Subcutaneous adipose tissue (tissue), 4 donors: ENCODE results near the gene TBL2. TPM values are rescaled to one million over a fixed set of nuclear protein-coding genes. Genes with fewer than 3 reads are reported as not detected.

Experiments
- total RNA-seq, 4 donors: library from RNA; depleted of rRNA; stranded (reverse); fragments of >200 nt; gene quantifications; one replicate each; pipeline ENCODE4 v1.1.0, GENCODE V29; 2016
- TF ChIP-seq, protein P1 (sequence below): fragments of 450-650 bp; IDR thresholded peaks from one replicate; pipeline ENCODE4 v1.5.1; 2016; ENCODE audit warnings: low read depth, mild to moderate bottlenecking, control low read depth, antibody characterized with exemption, moderate library complexity

Gene TBL2
- total RNA-seq, 4 donors from 2014 or later = 32.3 to 43.0 (median 37.1) TPM

- TF ChIP-seq, protein P1, sequence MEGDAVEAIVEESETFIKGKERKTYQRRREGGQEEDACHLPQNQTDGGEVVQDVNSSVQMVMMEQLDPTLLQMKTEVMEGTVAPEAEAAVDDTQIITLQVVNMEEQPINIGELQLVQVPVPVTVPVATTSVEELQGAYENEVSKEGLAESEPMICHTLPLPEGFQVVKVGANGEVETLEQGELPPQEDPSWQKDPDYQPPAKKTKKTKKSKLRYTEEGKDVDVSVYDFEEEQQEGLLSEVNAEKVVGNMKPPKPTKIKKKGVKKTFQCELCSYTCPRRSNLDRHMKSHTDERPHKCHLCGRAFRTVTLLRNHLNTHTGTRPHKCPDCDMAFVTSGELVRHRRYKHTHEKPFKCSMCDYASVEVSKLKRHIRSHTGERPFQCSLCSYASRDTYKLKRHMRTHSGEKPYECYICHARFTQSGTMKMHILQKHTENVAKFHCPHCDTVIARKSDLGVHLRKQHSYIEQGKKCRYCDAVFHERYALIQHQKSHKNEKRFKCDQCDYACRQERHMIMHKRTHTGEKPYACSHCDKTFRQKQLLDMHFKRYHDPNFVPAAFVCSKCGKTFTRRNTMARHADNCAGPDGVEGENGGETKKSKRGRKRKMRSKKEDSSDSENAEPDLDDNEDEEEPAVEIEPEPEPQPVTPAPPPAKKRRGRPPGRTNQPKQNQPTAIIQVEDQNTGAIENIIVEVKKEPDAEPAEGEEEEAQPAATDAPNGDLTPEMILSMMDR = no peak
Measured at GRCh38 chr7:73610105-73610504, 31.7 kb upstream of the TBL2 start.

GRCh38 chr7:73606801-73607691, 28.7 kb upstream of the TBL2 start:
- TF ChIP-seq, protein P1 = no peak

DNA sequence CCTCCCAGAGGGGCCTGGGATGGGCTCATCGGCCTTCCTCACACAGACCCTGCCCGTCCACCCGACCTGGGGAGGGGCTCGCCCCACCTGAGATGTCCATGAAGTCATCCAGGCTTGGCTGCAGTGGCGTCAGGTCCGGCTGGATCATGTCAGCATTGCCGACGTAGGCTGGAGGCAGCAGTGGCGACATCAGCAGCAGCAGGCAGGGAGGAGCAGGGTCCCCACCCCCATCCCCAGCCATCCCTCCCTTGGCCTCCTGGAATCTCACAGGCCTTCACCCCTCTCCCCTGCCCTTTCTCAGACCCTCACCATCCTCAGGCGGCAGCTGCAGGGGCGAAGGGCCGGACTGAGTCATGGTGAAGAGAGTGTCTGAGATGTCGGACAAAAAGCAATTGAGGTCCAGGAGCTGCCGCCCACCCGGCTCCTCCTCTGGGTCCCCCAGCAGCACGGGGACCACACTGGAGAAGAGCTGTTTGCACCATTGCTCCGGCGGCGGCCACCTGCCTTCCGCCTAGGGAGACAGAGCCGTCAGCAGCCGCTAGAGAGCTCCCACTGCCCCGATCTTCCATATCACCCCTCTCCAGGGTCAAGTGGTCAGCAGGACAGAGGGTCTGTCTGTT, 27.3 kb upstream of the TBL2 start:
- TF ChIP-seq, protein P1 = no peak

DNA sequence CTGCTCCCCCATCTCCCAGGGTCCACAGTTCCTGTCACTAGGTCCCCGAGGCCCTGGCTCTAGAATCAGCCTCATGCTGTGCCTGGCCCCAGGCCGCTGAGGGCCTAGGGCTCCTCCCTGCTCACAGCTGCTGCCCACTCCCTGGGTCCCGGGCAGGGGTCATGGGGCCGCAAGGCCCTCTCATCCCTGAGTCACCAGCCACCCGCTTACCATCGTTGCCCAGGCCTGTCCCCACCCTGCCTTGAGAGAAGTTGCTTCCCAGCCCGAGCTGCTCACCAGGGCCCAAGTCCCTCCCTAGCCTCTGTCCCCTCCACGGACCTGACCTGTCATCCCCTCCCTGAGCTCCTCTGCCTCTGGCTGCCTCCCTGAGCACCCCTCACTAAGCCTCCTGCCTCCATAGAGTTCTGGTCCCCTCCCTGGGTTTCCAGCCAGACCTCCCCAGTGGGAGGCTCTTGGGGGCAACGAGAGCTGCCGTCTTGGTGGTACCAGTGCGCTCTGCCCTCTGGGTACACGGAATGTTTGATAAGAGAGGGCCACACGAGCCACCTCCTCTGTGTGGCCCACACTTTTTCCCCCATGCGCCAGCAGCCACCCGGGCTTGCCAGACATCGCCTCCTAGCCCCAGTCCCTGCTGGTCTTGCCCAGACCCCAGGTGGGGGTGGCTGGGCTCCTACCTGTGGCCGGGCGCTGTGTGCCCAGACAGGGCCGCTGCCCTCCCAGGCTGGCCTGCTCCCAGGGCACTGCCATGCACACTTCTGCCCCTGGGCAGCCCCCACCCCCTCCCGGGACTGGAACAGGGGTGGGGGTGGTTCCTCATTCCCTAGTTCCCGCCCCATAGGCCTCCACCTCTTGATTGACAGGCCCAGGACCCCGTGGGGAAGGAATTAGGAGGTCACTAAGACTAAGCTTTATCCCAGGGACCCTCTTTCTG, 24.6 kb upstream of the TBL2 start:
- TF ChIP-seq, protein P1 = no peak

DNA sequence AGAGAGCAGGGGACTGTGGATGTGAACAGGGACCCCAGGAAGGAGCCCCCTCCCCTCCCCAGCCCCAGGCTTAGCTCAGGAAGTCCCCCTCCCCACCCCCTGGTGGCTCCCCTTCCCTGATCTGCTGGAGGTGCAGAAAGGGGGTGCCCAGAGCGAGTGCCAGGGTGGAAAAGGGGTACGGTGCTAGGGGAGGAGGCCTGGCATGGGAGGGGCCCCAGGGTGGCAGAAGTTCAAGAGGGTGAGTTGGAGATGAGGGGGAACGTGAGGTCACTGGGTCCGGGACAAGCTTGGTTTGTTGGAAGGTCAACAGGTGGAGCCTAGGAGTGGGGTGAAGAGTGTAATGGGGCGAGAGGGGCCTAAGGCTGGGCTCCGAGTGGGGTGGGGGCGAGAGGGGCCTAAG, 21.5 kb upstream of the TBL2 start:
- TF ChIP-seq, protein P1 = no peak

- TF ChIP-seq, protein P1 = no peak
Measured at GRCh38 chr7:73599151-73599882, 20.9 kb upstream of the TBL2 start.
